Heart left ventricle (tissue), 13 donors: ENCODE measurements around the gene OLA1.

Experiments used
- POLR2A ChIP-seq, 2 donors: fragments of 450-650 bp; IDR thresholded peaks; one replicate each; pipeline ENCODE4 v1.6.1; 2017; ENCODE audit warnings: antibody characterized with exemption in 2 of 2, mild to moderate bottlenecking in 2 of 2, moderate library complexity in 2 of 2
- TF ChIP-seq, protein P1 (sequence below), 12 donors: fragments of 200-600 bp; sonication (generic) in 4 of 12; IDR thresholded peaks; one replicate each; pipeline versions ENCODE4 v1.5.0 to v1.8.0; 2018 to 2022; ENCODE audit warnings: antibody characterized with exemption in 12 of 12, mild to moderate bottlenecking in 5 of 12
- donor health status: ischemic (EF 13 %, LVEDD 7.1; RV severe dilation, severe dysfunction).
- donor health status: DM: no; HTN: yes; CAD: no.
- donor health status: DM: no; HTN: no; CAD: no.
- donor health status: ischemic (EF 25% LVEDD 6.9; RV normal size, moderate dysfunction).
- donor health status: ischemic (EF 25% LVEDD 5.7; RV mildly dilated, moderate dysfunction).
- donor health status: ischemic (EF 35%, LVEDD 5.7; RV mildly dilated, moderate dysfunction).
- donor health status: nonischemic (EF 11% LVEDD 7.7; RV severe dilation, severe dysfunction).
- donor health status: DM: yes; HTN: yes; CAD: no.
- donor health status: PGD.
- donor health status: ischemic (EF 29% LVEDD 5.4; RV normal size, mild dysfunction).
- donor health status: nonischemic (EF 23%, LVEDD 6.1; RV moderate dilation, normal function).

- TF ChIP-seq, protein P1, sequence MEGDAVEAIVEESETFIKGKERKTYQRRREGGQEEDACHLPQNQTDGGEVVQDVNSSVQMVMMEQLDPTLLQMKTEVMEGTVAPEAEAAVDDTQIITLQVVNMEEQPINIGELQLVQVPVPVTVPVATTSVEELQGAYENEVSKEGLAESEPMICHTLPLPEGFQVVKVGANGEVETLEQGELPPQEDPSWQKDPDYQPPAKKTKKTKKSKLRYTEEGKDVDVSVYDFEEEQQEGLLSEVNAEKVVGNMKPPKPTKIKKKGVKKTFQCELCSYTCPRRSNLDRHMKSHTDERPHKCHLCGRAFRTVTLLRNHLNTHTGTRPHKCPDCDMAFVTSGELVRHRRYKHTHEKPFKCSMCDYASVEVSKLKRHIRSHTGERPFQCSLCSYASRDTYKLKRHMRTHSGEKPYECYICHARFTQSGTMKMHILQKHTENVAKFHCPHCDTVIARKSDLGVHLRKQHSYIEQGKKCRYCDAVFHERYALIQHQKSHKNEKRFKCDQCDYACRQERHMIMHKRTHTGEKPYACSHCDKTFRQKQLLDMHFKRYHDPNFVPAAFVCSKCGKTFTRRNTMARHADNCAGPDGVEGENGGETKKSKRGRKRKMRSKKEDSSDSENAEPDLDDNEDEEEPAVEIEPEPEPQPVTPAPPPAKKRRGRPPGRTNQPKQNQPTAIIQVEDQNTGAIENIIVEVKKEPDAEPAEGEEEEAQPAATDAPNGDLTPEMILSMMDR (IDR thresholded peaks at IDR 0.05) = no peak
- TF ChIP-seq POLR2A (IDR thresholded peaks at IDR 0.05) = no peak
Measured at GRCh38 chr2:174024524-174025270, 223.6 kb downstream of the OLA1 start.
